ENCODE data around the gene GSTCD.

DNA sequence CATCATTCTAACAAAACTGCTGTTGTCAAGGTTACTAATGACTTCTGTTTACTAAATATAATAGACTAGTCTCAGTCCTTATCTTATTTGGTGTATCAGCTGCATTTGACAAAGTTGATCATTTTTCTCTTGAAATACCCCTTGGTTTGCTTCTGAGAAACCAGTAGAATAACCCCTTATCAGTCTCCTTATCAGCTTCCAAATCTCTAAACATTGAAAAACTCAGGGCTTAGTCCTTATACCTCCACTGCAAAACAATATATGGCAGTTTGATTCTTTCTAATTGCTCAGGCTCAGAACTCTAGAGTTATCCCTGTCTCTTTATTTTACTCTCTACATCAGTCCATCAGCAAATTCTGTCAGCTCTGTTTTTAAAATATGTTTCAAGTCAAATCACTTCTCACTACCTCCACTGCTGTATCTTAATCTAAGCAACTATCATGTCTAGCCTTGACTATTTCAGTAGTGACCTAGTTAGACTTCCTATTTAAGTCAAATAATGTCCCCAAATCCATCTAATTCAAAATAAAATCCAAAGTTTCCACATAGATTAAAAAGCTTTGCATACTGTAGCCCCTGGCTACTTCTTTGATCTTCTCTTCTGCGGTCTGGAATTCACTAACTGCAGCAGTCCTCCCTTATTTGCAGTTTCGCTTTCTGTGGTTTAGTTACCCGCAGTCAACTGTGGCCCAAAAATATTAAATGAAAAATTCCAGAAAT, 99.6 kb downstream of the GSTCD start:
- TF ChIP-seq, protein P1, sequence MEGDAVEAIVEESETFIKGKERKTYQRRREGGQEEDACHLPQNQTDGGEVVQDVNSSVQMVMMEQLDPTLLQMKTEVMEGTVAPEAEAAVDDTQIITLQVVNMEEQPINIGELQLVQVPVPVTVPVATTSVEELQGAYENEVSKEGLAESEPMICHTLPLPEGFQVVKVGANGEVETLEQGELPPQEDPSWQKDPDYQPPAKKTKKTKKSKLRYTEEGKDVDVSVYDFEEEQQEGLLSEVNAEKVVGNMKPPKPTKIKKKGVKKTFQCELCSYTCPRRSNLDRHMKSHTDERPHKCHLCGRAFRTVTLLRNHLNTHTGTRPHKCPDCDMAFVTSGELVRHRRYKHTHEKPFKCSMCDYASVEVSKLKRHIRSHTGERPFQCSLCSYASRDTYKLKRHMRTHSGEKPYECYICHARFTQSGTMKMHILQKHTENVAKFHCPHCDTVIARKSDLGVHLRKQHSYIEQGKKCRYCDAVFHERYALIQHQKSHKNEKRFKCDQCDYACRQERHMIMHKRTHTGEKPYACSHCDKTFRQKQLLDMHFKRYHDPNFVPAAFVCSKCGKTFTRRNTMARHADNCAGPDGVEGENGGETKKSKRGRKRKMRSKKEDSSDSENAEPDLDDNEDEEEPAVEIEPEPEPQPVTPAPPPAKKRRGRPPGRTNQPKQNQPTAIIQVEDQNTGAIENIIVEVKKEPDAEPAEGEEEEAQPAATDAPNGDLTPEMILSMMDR (conservative IDR thresholded peaks at IDR 0.05; ENCODE audit: low read length) = no peak
- no peak for TF ChIP-seq EZH2phosphoT487 (IDR thresholded peaks at IDR 0.05; ENCODE audit: borderline replicate concordance)

Data from Loucy (cell line).